Parathyroid adenoma (tissue), 2 donors: ENCODE data around the gene C3orf70.

Experiments
- H2AFZ ChIP-seq: fragments of 300-600 bp; sonication (generic); one replicate; pipeline ENCODE4 v1.7.0; 2017; ENCODE audit warnings: antibody characterized with exemption, mild to moderate bottlenecking
- H3K27ac ChIP-seq: fragments of 300-600 bp; sonication (generic); one replicate; pipeline ENCODE4 v1.7.0; 2017
- H3K27me3 ChIP-seq: fragments of 300-600 bp; sonication (generic); one replicate; pipeline ENCODE4 v1.7.0; 2017; ENCODE audit warnings: low read length; ENCODE audit not compliant: control insufficient read depth, insufficient read depth
- H3K36me3 ChIP-seq: fragments of 300-600 bp; sonication (generic); one replicate; pipeline ENCODE4 v1.7.0; 2017; ENCODE audit warnings: low read length; ENCODE audit not compliant: control insufficient read depth, insufficient read depth
- H3K4me1 ChIP-seq: fragments of 300-600 bp; sonication (generic); one replicate; pipeline ENCODE4 v1.7.0; 2017; ENCODE audit warnings: control low read depth
- H3K4me2 ChIP-seq: fragments of 300-600 bp; sonication (generic); one replicate; pipeline ENCODE4 v1.7.0; 2017; ENCODE audit warnings: low read length
- H3K4me3 ChIP-seq: fragments of 300-600 bp; sonication (generic); one replicate; pipeline ENCODE4 v1.7.0; 2017; ENCODE audit warnings: low read depth, low read length
- H3K79me2 ChIP-seq: fragments of 300-600 bp; sonication (generic); one replicate; pipeline ENCODE4 v1.7.0; 2017; ENCODE audit warnings: control low read depth
- H3K9ac ChIP-seq: fragments of 300-600 bp; sonication (generic); one replicate; pipeline ENCODE4 v1.7.0; 2017; ENCODE audit warnings: mild to moderate bottlenecking
- H3K9me3 ChIP-seq: fragments of 300-600 bp; sonication (generic); one replicate; pipeline ENCODE4 v1.7.0; 2017; ENCODE audit warnings: low read length; ENCODE audit not compliant: control insufficient read depth
- TF ChIP-seq, protein P1 (sequence below): fragments of 300-600 bp; sonication (generic); IDR thresholded peaks from one replicate; pipeline ENCODE4 v1.7.0; 2017; ENCODE audit warnings: antibody characterized with exemption, mild to moderate bottlenecking
- donor health status: primary hyperparathyroidism.

The C3orf70 gene

DNA sequence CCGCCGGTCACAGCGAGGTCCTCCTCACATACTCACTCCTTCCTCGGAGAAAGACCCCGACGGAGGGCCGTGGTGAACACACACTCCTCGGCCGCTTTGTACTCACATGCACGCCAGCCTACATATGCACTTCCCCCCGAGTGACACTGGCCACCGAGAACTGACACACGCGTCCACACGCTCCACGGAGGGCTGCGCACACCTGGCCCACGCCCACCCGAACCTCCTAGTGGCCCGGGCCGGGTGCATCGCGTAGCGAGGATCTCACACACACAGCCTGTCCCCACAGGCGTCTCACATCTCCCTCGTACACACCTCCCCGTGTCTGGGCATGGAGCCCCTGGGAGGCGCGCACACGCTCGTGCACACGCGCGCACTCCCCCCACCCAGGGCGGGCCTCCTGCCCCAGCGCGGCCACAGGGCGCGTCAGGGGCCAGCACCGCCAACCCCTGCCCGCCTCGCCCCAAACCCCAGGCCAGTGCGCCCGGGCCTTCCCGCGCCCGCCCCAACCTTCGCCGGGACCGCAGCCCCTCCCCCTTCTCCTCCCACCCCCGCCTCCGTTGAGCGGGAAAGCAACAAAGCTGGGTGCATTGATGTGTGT is 411 bp upstream of the C3orf70 start:
- TF ChIP-seq, protein P1, sequence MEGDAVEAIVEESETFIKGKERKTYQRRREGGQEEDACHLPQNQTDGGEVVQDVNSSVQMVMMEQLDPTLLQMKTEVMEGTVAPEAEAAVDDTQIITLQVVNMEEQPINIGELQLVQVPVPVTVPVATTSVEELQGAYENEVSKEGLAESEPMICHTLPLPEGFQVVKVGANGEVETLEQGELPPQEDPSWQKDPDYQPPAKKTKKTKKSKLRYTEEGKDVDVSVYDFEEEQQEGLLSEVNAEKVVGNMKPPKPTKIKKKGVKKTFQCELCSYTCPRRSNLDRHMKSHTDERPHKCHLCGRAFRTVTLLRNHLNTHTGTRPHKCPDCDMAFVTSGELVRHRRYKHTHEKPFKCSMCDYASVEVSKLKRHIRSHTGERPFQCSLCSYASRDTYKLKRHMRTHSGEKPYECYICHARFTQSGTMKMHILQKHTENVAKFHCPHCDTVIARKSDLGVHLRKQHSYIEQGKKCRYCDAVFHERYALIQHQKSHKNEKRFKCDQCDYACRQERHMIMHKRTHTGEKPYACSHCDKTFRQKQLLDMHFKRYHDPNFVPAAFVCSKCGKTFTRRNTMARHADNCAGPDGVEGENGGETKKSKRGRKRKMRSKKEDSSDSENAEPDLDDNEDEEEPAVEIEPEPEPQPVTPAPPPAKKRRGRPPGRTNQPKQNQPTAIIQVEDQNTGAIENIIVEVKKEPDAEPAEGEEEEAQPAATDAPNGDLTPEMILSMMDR: no peak
- no peaks in the 10 kb centered on the region for H3K36me3 ChIP-seq
- H3K27me3 ChIP-seq: no peaks in the 10 kb centered on the region
- peak overlapping the region; percentile 43 for H3K4me3 ChIP-seq
- H3K4me1 ChIP-seq: no peaks in the 10 kb centered on the region
- no peaks in the 10 kb centered on the region for H3K9me3 ChIP-seq
- no peaks in the 10 kb centered on the region for H3K79me2 ChIP-seq
- H3K4me2 ChIP-seq: peak overlapping the region; percentile 85
- H3K9ac ChIP-seq: no peak overlapping the region
- peak overlapping the region; percentile 99 for H2AFZ ChIP-seq
- H3K27ac ChIP-seq: no peak overlapping the region

DNA sequence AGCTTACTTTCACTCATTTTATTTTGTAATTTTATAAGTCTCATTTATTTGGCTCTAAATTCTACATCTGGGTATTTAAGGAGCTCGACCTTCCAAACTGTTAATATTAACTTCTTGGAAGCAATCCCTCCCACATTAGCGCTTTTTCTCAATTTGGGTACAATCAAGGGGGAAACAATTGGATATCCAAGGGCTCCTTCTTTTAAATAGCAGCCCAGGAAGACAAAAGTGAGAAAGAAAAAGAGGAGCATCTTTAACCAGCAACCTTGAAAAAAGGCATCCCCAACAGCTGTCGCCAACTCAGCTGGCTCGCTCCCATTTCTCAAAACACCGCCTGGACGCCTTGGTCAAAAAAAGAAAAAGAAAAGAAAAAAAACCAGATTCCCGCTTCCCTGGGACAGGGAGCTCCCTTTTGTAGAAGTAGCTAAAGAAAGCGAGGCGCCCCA is 873 bp downstream of the C3orf70 start:
- peak overlapping the region; percentile 77 for H3K4me2 ChIP-seq
- no peaks in the 10 kb centered on the region for H3K79me2 ChIP-seq
- peak overlapping the region; percentile 57 for H3K4me3 ChIP-seq
- TF ChIP-seq, protein P1: no peak
- H3K27ac ChIP-seq: peak overlapping the region; percentile 70
- no peaks in the 10 kb centered on the region for H3K9me3 ChIP-seq
- no peaks in the 10 kb centered on the region for H3K36me3 ChIP-seq
- H3K27me3 ChIP-seq: no peaks in the 10 kb centered on the region
- no peak overlapping the region for H3K9ac ChIP-seq
- peak overlapping the region; percentile 99 for H2AFZ ChIP-seq
- no peaks in the 10 kb centered on the region for H3K4me1 ChIP-seq

DNA sequence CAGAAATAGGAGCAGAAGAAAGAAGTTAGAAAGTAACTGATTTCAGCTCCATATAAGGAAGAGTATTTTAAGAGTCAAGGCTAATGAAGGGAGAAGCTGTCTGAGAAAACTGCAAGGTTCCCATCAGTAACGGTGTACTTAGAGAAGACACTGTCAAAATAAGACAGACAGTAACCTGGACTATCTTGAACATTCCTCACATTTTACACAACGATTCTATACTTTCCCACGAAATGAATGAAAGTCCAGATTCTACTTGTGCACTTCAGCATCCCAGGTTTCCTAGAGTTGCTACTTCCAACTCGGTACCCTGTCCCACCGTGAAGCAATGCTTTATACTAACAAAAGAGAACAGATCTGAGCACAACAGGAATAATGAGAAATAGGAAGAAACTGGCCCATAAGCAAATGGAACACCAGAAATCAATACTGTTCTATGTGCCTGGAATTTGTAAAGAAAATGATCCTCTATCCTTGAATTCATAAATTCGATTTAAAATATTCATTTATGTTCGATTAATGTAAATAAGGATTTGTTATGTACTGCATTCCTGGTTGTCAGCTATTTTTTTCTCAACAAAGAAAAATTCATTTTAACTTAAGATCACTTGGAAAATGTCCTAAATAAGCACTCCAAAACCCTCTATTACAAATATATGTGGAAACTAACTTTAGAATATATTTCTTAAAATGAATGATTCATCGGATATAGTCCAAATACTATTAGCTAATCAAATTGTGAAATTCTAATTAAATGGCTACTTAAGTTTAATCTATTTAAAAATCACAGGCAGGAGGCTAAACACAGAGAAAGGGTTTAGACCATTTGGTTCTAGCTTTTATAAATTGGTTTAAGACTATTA is 1.5 kb downstream of the C3orf70 start:
- H3K36me3 ChIP-seq: no peaks in the 10 kb centered on the region
- peak overlapping the region; percentile 57 for H3K4me3 ChIP-seq
- no peak overlapping the region for H3K27ac ChIP-seq
- H3K79me2 ChIP-seq: no peaks in the 10 kb centered on the region
- peak overlapping the region; percentile 3 for H3K4me2 ChIP-seq
- no peak overlapping the region for H3K9ac ChIP-seq
- no peaks in the 10 kb centered on the region for H3K27me3 ChIP-seq
- no peaks in the 10 kb centered on the region for H3K9me3 ChIP-seq
- H2AFZ ChIP-seq: peak overlapping the region; percentile 99
- TF ChIP-seq, protein P1: no peak
- H3K4me1 ChIP-seq: no peaks in the 10 kb centered on the region

DNA sequence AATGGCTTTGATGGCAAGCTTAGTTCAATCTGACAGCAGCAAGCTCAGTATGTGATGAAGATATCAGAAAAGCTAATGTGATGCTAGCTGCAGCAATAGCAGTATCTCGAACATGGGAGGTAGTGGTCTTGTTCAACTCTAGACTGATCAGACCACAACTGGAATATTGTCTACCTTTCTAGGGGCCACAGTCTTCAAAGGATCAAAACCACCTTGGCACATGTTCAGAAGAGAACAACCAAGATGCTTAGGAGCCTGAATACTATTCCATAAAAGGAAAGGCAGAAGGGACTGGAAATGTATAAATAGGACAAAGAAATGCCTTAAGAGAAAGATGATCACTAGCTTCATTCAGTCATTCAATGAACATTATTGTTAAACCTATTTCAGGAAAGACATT is 2.3 kb downstream of the C3orf70 start:
- Histone ChIP-seq H3K27ac (no peak overlapping the region), H3K27me3 (no peaks in the 10 kb centered on the region), H3K4me3 (no peak overlapping the region), H3K4me1 (no peaks in the 10 kb centered on the region), H3K79me2 (no peaks in the 10 kb centered on the region), H3K36me3 (no peaks in the 10 kb centered on the region), H3K4me2 (no peak overlapping the region), H2AFZ (no peak overlapping the region), H3K9ac (no peak overlapping the region), H3K9me3 (no peaks in the 10 kb centered on the region)
- TF ChIP-seq, protein P1: no peak
